HEK293 (cell line): ENCODE results near the gene ZBTB26.

Experiments used
- ATF2 ChIP-seq: fragments of 450-650 bp; formaldehyde crosslinking; IDR thresholded peaks from 2 replicates; pipeline ENCODE4 v1.5.1; 2016; ENCODE audit warnings: missing biosample characterization, missing genetic modification characterization, low read depth
- BCL11A ChIP-seq: fragments of 450-650 bp; formaldehyde crosslinking; IDR thresholded peaks from 2 replicates; pipeline ENCODE4 v1.5.1; 2016; ENCODE audit warnings: low read depth, missing biosample characterization, missing genetic modification characterization
- GLI4 ChIP-seq: fragments of 450-650 bp; formaldehyde crosslinking; IDR thresholded peaks from 2 replicates; pipeline ENCODE4 v1.5.1; 2016; ENCODE audit warnings: missing biosample characterization, missing genetic modification characterization
- HOXD13 ChIP-seq: sonication (generic); formaldehyde crosslinking; IDR thresholded peaks from 2 replicates; pipeline ENCODE4 v1.8.0; 2022; ENCODE audit warnings: missing genetic modification reagents, borderline replicate concordance
- KLF1 ChIP-seq: fragments of 450-650 bp; formaldehyde crosslinking; IDR thresholded peaks from 2 replicates; pipeline ENCODE4 v1.5.1; 2016; ENCODE audit warnings: missing biosample characterization, missing genetic modification characterization
- PRDM6 ChIP-seq: fragments of 450-650 bp; formaldehyde crosslinking; IDR thresholded peaks from 2 replicates; pipeline ENCODE4 v1.5.1; 2017; ENCODE audit warnings: missing biosample characterization, missing genetic modification characterization
- ZFP41 ChIP-seq: fragments of 450-650 bp; formaldehyde crosslinking; IDR thresholded peaks from 2 replicates; pipeline ENCODE4 v1.5.1; 2016; ENCODE audit warnings: missing biosample characterization, missing genetic modification characterization, borderline replicate concordance
- ZNF148 ChIP-seq: fragments of 450-650 bp; formaldehyde crosslinking; IDR thresholded peaks from 2 replicates; pipeline ENCODE4 v1.5.0; 2017; ENCODE audit warnings: missing biosample characterization, missing genetic modification characterization, borderline replicate concordance
- ZNF16 ChIP-seq: fragments of 450-650 bp; formaldehyde crosslinking; IDR thresholded peaks from 2 replicates; pipeline ENCODE4 v1.5.1; 2016; ENCODE audit warnings: low read depth, missing biosample characterization, missing genetic modification characterization
- ZNF19 ChIP-seq: fragments of 450-650 bp; formaldehyde crosslinking; IDR thresholded peaks from 2 replicates; pipeline ENCODE4; 2016; ENCODE audit warnings: missing biosample characterization, missing genetic modification characterization, low read depth
- ZNF214 ChIP-seq: fragments of 450-650 bp; formaldehyde crosslinking; IDR thresholded peaks from 2 replicates; pipeline ENCODE4 v1.5.1; 2017; ENCODE audit warnings: missing biosample characterization, mild to moderate bottlenecking, missing genetic modification characterization, borderline replicate concordance
- ZNF266 ChIP-seq: fragments of 450-650 bp; formaldehyde crosslinking; IDR thresholded peaks from 2 replicates; pipeline ENCODE4 v1.5.1; 2016; ENCODE audit warnings: missing biosample characterization, missing genetic modification characterization, low read depth
- ZNF341 ChIP-seq: fragments of 450-650 bp; formaldehyde crosslinking; IDR thresholded peaks from 2 replicates; pipeline ENCODE4; 2016; ENCODE audit warnings: low read depth, missing biosample characterization, missing genetic modification characterization
- ZNF37A ChIP-seq: fragments of 450-650 bp; IDR thresholded peaks from 2 replicates; pipeline ENCODE4 v1.5.1; 2018; ENCODE audit warnings: missing biosample characterization, missing genetic modification characterization
- ZNF398 ChIP-seq: fragments of 450-650 bp; formaldehyde crosslinking; IDR thresholded peaks from 2 replicates; pipeline ENCODE4 v1.5.1; 2017; ENCODE audit warnings: missing biosample characterization, missing genetic modification characterization
- ZNF513 ChIP-seq: fragments of 450-650 bp; IDR thresholded peaks from 2 replicates; pipeline ENCODE4 v1.5.1; 2018; ENCODE audit warnings: missing biosample characterization, missing genetic modification characterization
- ZNF560 ChIP-seq: fragments of 450-650 bp; formaldehyde crosslinking; IDR thresholded peaks from 2 replicates; pipeline ENCODE4 v1.5.1; 2017; ENCODE audit warnings: missing biosample characterization, missing genetic modification characterization, borderline replicate concordance
- ZNF610 ChIP-seq: fragments of 450-650 bp; formaldehyde crosslinking; IDR thresholded peaks from 2 replicates; pipeline ENCODE4 v1.5.1; 2016; ENCODE audit warnings: missing biosample characterization, missing genetic modification characterization, borderline replicate concordance
- ZNF654 ChIP-seq: fragments of 450-650 bp; formaldehyde crosslinking; IDR thresholded peaks from 2 replicates; pipeline ENCODE4 v1.5.1; 2016; ENCODE audit warnings: low read depth, missing biosample characterization, missing genetic modification characterization
- ZNF658 ChIP-seq: fragments of 450-650 bp; formaldehyde crosslinking; IDR thresholded peaks from 2 replicates; pipeline ENCODE4; 2016; ENCODE audit warnings: missing biosample characterization, missing genetic modification characterization
- ZNF692 ChIP-seq: fragments of 450-650 bp; formaldehyde crosslinking; IDR thresholded peaks from 2 replicates; pipeline ENCODE4 v1.5.1; 2016; ENCODE audit warnings: missing biosample characterization, missing genetic modification characterization
- ZNF704 ChIP-seq: fragments of 450-650 bp; formaldehyde crosslinking; IDR thresholded peaks from 2 replicates; pipeline ENCODE4 v1.5.1; 2016; ENCODE audit warnings: missing biosample characterization, missing genetic modification characterization
- ZNF768 ChIP-seq: fragments of 450-650 bp; formaldehyde crosslinking; IDR thresholded peaks from 2 replicates; pipeline ENCODE4 v1.5.1; 2018; ENCODE audit warnings: missing biosample characterization, mild to moderate bottlenecking, missing genetic modification characterization
- ZNF792 ChIP-seq: fragments of 450-650 bp; formaldehyde crosslinking; IDR thresholded peaks from 2 replicates; pipeline ENCODE4 v1.5.1; 2016; ENCODE audit warnings: missing biosample characterization, missing genetic modification characterization
- ZSCAN4 ChIP-seq: fragments of 450-650 bp; formaldehyde crosslinking; IDR thresholded peaks from 2 replicates; pipeline ENCODE4 v1.5.1; 2017; ENCODE audit warnings: missing biosample characterization, missing genetic modification characterization

Gene ZBTB26

GRCh38 chr9:122912964-122913673, 18.2 kb downstream of the ZBTB26 start, which contains the start of gene ZBTB6 (continued):
- 0 out of 2 replicates have a peak, but pooled peaks have one; percentile 51 for TF ChIP-seq ZNF513 (tag by site-specific recombination)
- peak; percentile 73 for TF ChIP-seq ZNF692 (tag by site-specific recombination)
- no peak for TF ChIP-seq ZNF398 (tag by site-specific recombination)
- no peak for TF ChIP-seq ZSCAN4 (tag by site-specific recombination)
- no peak for TF ChIP-seq ZNF658
- TF ChIP-seq ZNF768 (tag by site-specific recombination) = no peak
- 0 out of 2 replicates have a peak, but pooled peaks have one; percentile 8 for TF ChIP-seq KLF1
- no peak for TF ChIP-seq ATF2 (tag by site-specific recombination)
- TF ChIP-seq GLI4 (tag by site-specific recombination) = no peak
- no peak for TF ChIP-seq ZFP41 (tag by site-specific recombination)
- no peak for TF ChIP-seq ZNF704 (tag by site-specific recombination)
- TF ChIP-seq ZNF16 (tag by site-specific recombination) = no peak
- peak; percentile 91 for TF ChIP-seq ZNF341 (tag by site-specific recombination)
- no peak for TF ChIP-seq ZNF560
- TF ChIP-seq HOXD13 (CRISPR knock-in tag) = no peak; the same call in 1 of the 2 replicates
- TF ChIP-seq ZNF654 (tag by site-specific recombination) = no peak
- TF ChIP-seq PRDM6 = no peak
- TF ChIP-seq ZNF19 (tag by site-specific recombination) = no peak
- no peak for TF ChIP-seq ZNF792 (tag by site-specific recombination)
- TF ChIP-seq BCL11A (tag by site-specific recombination) = no peak
- no peak for TF ChIP-seq ZNF214
- TF ChIP-seq ZNF266 (tag by site-specific recombination) = no peak
- no peak for TF ChIP-seq ZNF37A
- no peak for TF ChIP-seq ZNF610 (tag by site-specific recombination)
- no peak for TF ChIP-seq ZNF148
